ENCODE data around the gene LAP3. TPM values are rescaled to one million over a fixed set of nuclear protein-coding genes. Genes with fewer than 3 reads are reported as not detected.

The LAP3 gene
- total RNA-seq, 4 donors from 2014 or later = 66.8 to 89.8 (median 81.6) TPM

- DNase-seq = no peak
- Histone ChIP-seq H3K9me3 (no peaks in the 10 kb centered on the region), H3K4me1 (no peaks in the 10 kb centered on the region), H3K27me3 (no peaks in the 10 kb centered on the region), H3K27ac (no peak overlapping the region), H3K36me3 (no peaks in the 10 kb centered on the region), H3K4me3 (replicated peaks in 1 of 3) (no peak overlapping the region)
- WGBS, 2 donors = 82 to 83% methylated on average over 6 of the region's 6 CpGs
- TF ChIP-seq POLR2A (IDR thresholded peaks at IDR 0.05) = no peak
- no peak for TF ChIP-seq CTCF (IDR thresholded peaks at IDR 0.05)
- intact Hi-C loops (cut with DNase I) = no loop called here
Observed at GRCh38 chr4:17560065-17560673, 16.8 kb upstream of the LAP3 start.

GRCh38 chr4:17561195-17561909 lies 15.6 kb upstream of the LAP3 start:
- H3K27ac ChIP-seq = no peak overlapping the region
- no peaks in the 10 kb centered on the region for H3K27me3 ChIP-seq
- TF ChIP-seq CTCF (IDR thresholded peaks at IDR 0.05) = no peak
- TF ChIP-seq POLR2A (IDR thresholded peaks at IDR 0.05) = no peak
- H3K4me3 ChIP-seq (replicated peaks in 1 of 3) = no peak overlapping the region
- no peak for DNase-seq
- H3K9me3 ChIP-seq = no peaks in the 10 kb centered on the region
- WGBS, 2 donors = 87 to 90% methylated on average over 8 of the region's 8 CpGs
- intact Hi-C loops (cut with DNase I) = no loop called here
- H3K4me1 ChIP-seq = no peaks in the 10 kb centered on the region
- H3K36me3 ChIP-seq = no peaks in the 10 kb centered on the region

GRCh38 chr4:17562157-17562556 lies 14.8 kb upstream of the LAP3 start:
- Histone ChIP-seq H3K9me3 (no peaks in the 10 kb centered on the region), H3K27me3 (no peaks in the 10 kb centered on the region), H3K36me3 (no peaks in the 10 kb centered on the region), H3K4me3 (replicated peaks in 1 of 3) (no peak overlapping the region), H3K27ac (no peak overlapping the region), H3K4me1 (no peaks in the 10 kb centered on the region)
- intact Hi-C loops (cut with DNase I) = no loop called here
- DNase-seq = no peak
- WGBS, 2 donors = 60 to 100% methylated on average over 1 of the region's 1 CpG
- TF ChIP-seq CTCF (IDR thresholded peaks at IDR 0.05) (no peak), POLR2A (IDR thresholded peaks at IDR 0.05) (no peak)

GRCh38 chr4:17565846-17566245 lies 11.2 kb upstream of the LAP3 start:
- H3K4me1 ChIP-seq = no peaks in the 10 kb centered on the region
- H3K36me3 ChIP-seq = no peaks in the 10 kb centered on the region
- no peaks in the 10 kb centered on the region for H3K27me3 ChIP-seq
- TF ChIP-seq CTCF (IDR thresholded peaks at IDR 0.05) = no peak
- TF ChIP-seq POLR2A (IDR thresholded peaks at IDR 0.05) = no peak
- H3K27ac ChIP-seq = no peak overlapping the region
- no peak for DNase-seq
- no peaks in the 10 kb centered on the region for H3K9me3 ChIP-seq
- intact Hi-C loops (cut with DNase I) = no loop called here
- 92 to 93% methylated on average over 3 of the region's 3 CpGs for WGBS, 2 donors
- no peak overlapping the region for H3K4me3 ChIP-seq (replicated peaks in 1 of 3)

- no peaks in the 10 kb centered on the region for H3K36me3 ChIP-seq
- H3K4me3 ChIP-seq (replicated peaks in 1 of 3) = no peak overlapping the region
- no peak for TF ChIP-seq POLR2A (IDR thresholded peaks at IDR 0.05)
- TF ChIP-seq CTCF (IDR thresholded peaks at IDR 0.05) = no peak
- H3K9me3 ChIP-seq = no peaks in the 10 kb centered on the region
- intact Hi-C loops (cut with DNase I) = no loop called here
- no peak overlapping the region for H3K27ac ChIP-seq
- no peak for DNase-seq
- no peaks in the 10 kb centered on the region for H3K4me1 ChIP-seq
- 78 to 91% methylated on average over 2 of the region's 2 CpGs for WGBS, 2 donors
- H3K27me3 ChIP-seq = no peaks in the 10 kb centered on the region
Observed at GRCh38 chr4:17567271-17567670, 9.7 kb upstream of the LAP3 start.
